NCI-H345 (cell line): ENCODE results near the gene BEND5.

Source experiments
- DNase-seq: peaks from one replicate; lab custom pipeline; 2025; lab: John Stamatoyannopoulos, UW

BEND5 gene

GRCh38 chr1:48718705-48719104, 58.0 kb downstream of the BEND5 start:
- no peak for DNase-seq

- no peak for DNase-seq
Observed at GRCh38 chr1:48718116-48718630, 58.5 kb downstream of the BEND5 start.

GRCh38 chr1:48717082-48717481, 59.6 kb downstream of the BEND5 start:
- no peak for DNase-seq

GRCh38 chr1:48715921-48716320, 60.8 kb downstream of the BEND5 start:
- no peak for DNase-seq

- DNase-seq = no peak
Observed at GRCh38 chr1:48710915-48711314, 65.8 kb downstream of the BEND5 start.

GRCh38 chr1:48710318-48710717, 66.4 kb downstream of the BEND5 start:
- peak; percentile 60 for DNase-seq

GRCh38 chr1:48704736-48705135, 72.0 kb downstream of the BEND5 start:
- no peak for DNase-seq

GRCh38 chr1:48701445-48701844, 75.2 kb downstream of the BEND5 start:
- DNase-seq = no peak

- peak; percentile 52 for DNase-seq
Observed at GRCh38 chr1:48697066-48697707, 79.5 kb downstream of the BEND5 start.

- DNase-seq = no peak
Observed at GRCh38 chr1:48695161-48695560, 81.5 kb downstream of the BEND5 start.

GRCh38 chr1:48693674-48694320, 82.9 kb downstream of the BEND5 start:
- peak; percentile 54 for DNase-seq

- no peak for DNase-seq
Observed at GRCh38 chr1:48693180-48693579, 83.5 kb downstream of the BEND5 start.

- DNase-seq = no peak
Observed at GRCh38 chr1:48692235-48692634, 84.5 kb downstream of the BEND5 start.

- no peak for DNase-seq
Observed at GRCh38 chr1:48691429-48692001, 85.2 kb downstream of the BEND5 start.

- DNase-seq = no peak
Observed at GRCh38 chr1:48688102-48688760, 88.5 kb downstream of the BEND5 start.

GRCh38 chr1:48687282-48688045, 89.2 kb downstream of the BEND5 start:
- DNase-seq = peak; percentile 16

GRCh38 chr1:48686159-48686558, 90.5 kb downstream of the BEND5 start:
- DNase-seq = no peak

GRCh38 chr1:48684381-48684780, 92.3 kb downstream of the BEND5 start:
- no peak for DNase-seq

GRCh38 chr1:48683839-48684238, 92.9 kb downstream of the BEND5 start:
- no peak for DNase-seq

- no peak for DNase-seq
Observed at GRCh38 chr1:48681476-48682305, 95.0 kb downstream of the BEND5 start.

- DNase-seq = no peak
Observed at GRCh38 chr1:48680411-48681035, 96.2 kb downstream of the BEND5 start.
